Vagina (tissue), 2 donors: Measurements from ENCODE around the gene USP51.

Experiments used
- POLR2A ChIP-seq, 2 donors: fragments of 450-650 bp; IDR thresholded peaks; one replicate each; pipeline ENCODE4 v1.6.1; 2017; ENCODE audit warnings: antibody characterized with exemption in 2 of 2, mild to moderate bottlenecking in 2 of 2, moderate library complexity in 2 of 2
- POLR2AphosphoS5 ChIP-seq, 2 donors: sonication (generic); formaldehyde crosslinking; IDR thresholded peaks; one replicate each; pipeline ENCODE4 v1.9.0; 2017; ENCODE audit warnings: antibody characterized with exemption in 2 of 2, mild to moderate bottlenecking in 2 of 2, low read depth in 1 of 2; ENCODE audit not compliant: insufficient read depth in 1 of 2
- TF ChIP-seq, protein P1 (sequence below), 3 experiments: fragments of 450-650 bp in 2 of 3; fragments of 200-600 bp in 1 of 3; sonication (generic) in 1 of 3; IDR thresholded peaks; one replicate each; pipeline ENCODE4 v1.5.1; 2017 to 2019; ENCODE audit warnings: antibody characterized with exemption in 3 of 3, mild to moderate bottlenecking in 2 of 3, moderate library complexity in 2 of 3

DNA sequence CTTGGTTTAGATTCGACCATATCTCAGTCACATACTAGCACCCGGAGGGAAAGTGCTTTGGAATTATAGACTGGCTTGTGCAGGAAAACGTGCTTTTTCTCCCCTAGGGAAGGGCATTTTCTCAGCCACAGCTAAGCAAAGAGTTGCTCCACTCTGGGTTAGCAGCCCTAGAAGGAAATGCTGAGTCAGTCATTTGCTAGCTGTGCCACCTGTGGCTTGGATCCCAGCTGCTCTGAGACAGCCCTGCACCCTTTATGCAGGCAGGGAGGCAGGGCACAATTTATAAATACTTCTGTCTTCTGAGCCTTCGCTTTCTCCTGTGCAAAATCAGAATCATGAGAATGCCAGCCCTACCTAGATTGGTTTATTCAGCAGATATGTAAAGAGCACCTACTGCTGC, 1.3 kb upstream of the USP51 start:
- TF ChIP-seq POLR2A (IDR thresholded peaks at IDR 0.05), result no peak
- TF ChIP-seq, protein P1, sequence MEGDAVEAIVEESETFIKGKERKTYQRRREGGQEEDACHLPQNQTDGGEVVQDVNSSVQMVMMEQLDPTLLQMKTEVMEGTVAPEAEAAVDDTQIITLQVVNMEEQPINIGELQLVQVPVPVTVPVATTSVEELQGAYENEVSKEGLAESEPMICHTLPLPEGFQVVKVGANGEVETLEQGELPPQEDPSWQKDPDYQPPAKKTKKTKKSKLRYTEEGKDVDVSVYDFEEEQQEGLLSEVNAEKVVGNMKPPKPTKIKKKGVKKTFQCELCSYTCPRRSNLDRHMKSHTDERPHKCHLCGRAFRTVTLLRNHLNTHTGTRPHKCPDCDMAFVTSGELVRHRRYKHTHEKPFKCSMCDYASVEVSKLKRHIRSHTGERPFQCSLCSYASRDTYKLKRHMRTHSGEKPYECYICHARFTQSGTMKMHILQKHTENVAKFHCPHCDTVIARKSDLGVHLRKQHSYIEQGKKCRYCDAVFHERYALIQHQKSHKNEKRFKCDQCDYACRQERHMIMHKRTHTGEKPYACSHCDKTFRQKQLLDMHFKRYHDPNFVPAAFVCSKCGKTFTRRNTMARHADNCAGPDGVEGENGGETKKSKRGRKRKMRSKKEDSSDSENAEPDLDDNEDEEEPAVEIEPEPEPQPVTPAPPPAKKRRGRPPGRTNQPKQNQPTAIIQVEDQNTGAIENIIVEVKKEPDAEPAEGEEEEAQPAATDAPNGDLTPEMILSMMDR (IDR thresholded peaks at IDR 0.05), result no peak
- no peak for TF ChIP-seq POLR2AphosphoS5 (IDR thresholded peaks at IDR 0.05; ENCODE audit: insufficient read depth in 1 of 2, low read depth in 1 of 2)
